ENCODE measurements around the gene ZNF277. TPM values are rescaled to one million over a fixed set of nuclear protein-coding genes. Genes with fewer than 3 reads are reported as not detected.

The ZNF277 gene
- polyA plus RNA-seq, 2 donors = 10.3 to 14.5 TPM

GRCh38 chr7:112293416-112293815, 86.9 kb downstream of the ZNF277 start:
- no peaks in the 10 kb centered on the region for H3K9me3 ChIP-seq (ENCODE audit: control insufficient read depth in 2 of 2, insufficient read depth in 1 of 2, low read depth in 1 of 2, low read length in 1 of 2)
- H3K36me3 ChIP-seq (ENCODE audit: control insufficient read depth in 2 of 2, insufficient read depth in 2 of 2, low read length in 1 of 2) = peaks cover 0 to 2% of the 10 kb centered on the region in 2 donors
- no peak overlapping the region for H3K27ac ChIP-seq (ENCODE audit: low read depth in 2 of 2, low read length in 1 of 2)
- no peaks in the 10 kb centered on the region for H3K27me3 ChIP-seq (ENCODE audit: control insufficient read depth in 1 of 2, insufficient read depth in 2 of 2, low read length in 2 of 2)
- H3K4me3 ChIP-seq (ENCODE audit: low read depth in 1 of 2, low read length in 2 of 2) = no peak overlapping the region
- WGBS, 2 donors = 88 to 89% methylated on average over 4 of the region's 4 CpGs
- H3K4me1 ChIP-seq (ENCODE audit: control insufficient read depth in 2 of 2, insufficient read depth in 2 of 2, low read length in 1 of 2) = no peaks in the 10 kb centered on the region

DNA sequence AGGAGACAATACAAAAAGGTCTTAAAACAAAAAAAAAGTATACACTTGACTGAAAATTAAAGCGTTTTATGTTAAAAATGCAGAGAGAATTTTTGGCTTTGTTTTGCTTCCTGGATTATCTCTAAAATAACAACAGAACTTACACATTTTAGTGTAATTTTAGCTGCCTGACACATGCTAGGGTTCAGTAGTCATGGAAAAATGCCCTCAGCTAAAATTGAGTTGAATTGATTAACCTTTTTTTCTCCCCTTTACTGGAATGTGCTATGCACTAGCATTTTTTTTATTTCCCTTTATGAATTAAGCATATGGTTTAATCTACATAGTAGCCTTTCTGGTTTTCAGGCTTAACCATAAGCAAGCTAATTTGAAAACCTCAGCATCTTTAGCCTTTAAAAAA, 89.9 kb downstream of the ZNF277 start:
- H3K36me3 ChIP-seq (ENCODE audit: control insufficient read depth in 2 of 2, insufficient read depth in 2 of 2, low read length in 1 of 2) = peaks cover 0 to 2% of the 10 kb centered on the region in 2 donors
- no peak overlapping the region for H3K4me3 ChIP-seq (ENCODE audit: low read depth in 1 of 2, low read length in 2 of 2)
- H3K9me3 ChIP-seq (ENCODE audit: control insufficient read depth in 2 of 2, insufficient read depth in 1 of 2, low read depth in 1 of 2, low read length in 1 of 2) = no peaks in the 10 kb centered on the region
- no peaks in the 10 kb centered on the region for H3K27me3 ChIP-seq (ENCODE audit: control insufficient read depth in 1 of 2, insufficient read depth in 2 of 2, low read length in 2 of 2)
- 37 to 70% methylated on average over 1 of the region's 1 CpG for WGBS, 2 donors
- no peak overlapping the region for H3K27ac ChIP-seq (ENCODE audit: low read depth in 2 of 2, low read length in 1 of 2)
- H3K4me1 ChIP-seq (ENCODE audit: control insufficient read depth in 2 of 2, insufficient read depth in 2 of 2, low read length in 1 of 2) = no peaks in the 10 kb centered on the region

GRCh38 chr7:112297681-112298080, 91.2 kb downstream of the ZNF277 start:
- WGBS, 2 donors = 94 to 96% methylated on average over 3 of the region's 3 CpGs
- H3K4me1 ChIP-seq (ENCODE audit: control insufficient read depth in 2 of 2, insufficient read depth in 2 of 2, low read length in 1 of 2) = no peaks in the 10 kb centered on the region
- no peaks in the 10 kb centered on the region for H3K36me3 ChIP-seq (ENCODE audit: control insufficient read depth in 2 of 2, insufficient read depth in 2 of 2, low read length in 1 of 2)
- no peak overlapping the region for H3K27ac ChIP-seq (ENCODE audit: low read depth in 2 of 2, low read length in 1 of 2)
- H3K27me3 ChIP-seq (ENCODE audit: control insufficient read depth in 1 of 2, insufficient read depth in 2 of 2, low read length in 2 of 2) = no peaks in the 10 kb centered on the region
- no peak overlapping the region for H3K4me3 ChIP-seq (ENCODE audit: low read depth in 1 of 2, low read length in 2 of 2)
- H3K9me3 ChIP-seq (ENCODE audit: control insufficient read depth in 2 of 2, insufficient read depth in 1 of 2, low read depth in 1 of 2, low read length in 1 of 2) = no peaks in the 10 kb centered on the region

DNA sequence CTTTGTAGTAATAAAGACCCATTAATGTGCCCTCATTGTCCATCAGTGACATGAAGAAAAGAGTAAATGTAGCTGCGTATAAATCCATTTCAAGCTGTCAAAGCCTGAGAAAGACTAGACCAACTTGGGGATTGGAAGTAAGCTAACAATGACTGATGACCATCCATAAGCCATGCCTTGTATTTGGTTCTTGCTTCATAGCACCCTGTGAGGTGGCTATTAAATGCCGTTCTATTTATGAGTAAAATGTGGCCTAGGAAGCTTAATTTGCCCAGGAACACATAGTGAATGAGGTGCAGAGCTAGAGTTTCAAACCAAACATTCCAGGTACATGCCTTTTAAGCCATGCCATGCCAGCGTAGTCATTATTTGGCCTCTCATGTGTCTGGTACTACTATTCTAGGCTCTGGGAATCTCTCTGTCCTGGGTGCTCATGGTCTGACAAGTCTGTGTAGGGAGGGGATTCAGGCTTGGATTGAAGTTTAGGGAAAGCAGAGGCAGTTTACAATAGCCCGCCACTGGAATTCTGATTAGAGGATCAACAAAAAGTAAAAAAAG, 92.1 kb downstream of the ZNF277 start:
- WGBS, 2 donors = 91 to 97% methylated on average over 4 of the region's 4 CpGs
- Histone ChIP-seq H3K36me3 (ENCODE audit: control insufficient read depth in 2 of 2, insufficient read depth in 2 of 2, low read length in 1 of 2) (no peaks in the 10 kb centered on the region), H3K9me3 (ENCODE audit: control insufficient read depth in 2 of 2, insufficient read depth in 1 of 2, low read depth in 1 of 2, low read length in 1 of 2) (no peaks in the 10 kb centered on the region), H3K27me3 (ENCODE audit: control insufficient read depth in 1 of 2, insufficient read depth in 2 of 2, low read length in 2 of 2) (no peaks in the 10 kb centered on the region), H3K4me3 (ENCODE audit: low read depth in 1 of 2, low read length in 2 of 2) (no peak overlapping the region), H3K4me1 (ENCODE audit: control insufficient read depth in 2 of 2, insufficient read depth in 2 of 2, low read length in 1 of 2) (no peaks in the 10 kb centered on the region), H3K27ac (ENCODE audit: low read depth in 2 of 2, low read length in 1 of 2) (no peak overlapping the region)

DNA sequence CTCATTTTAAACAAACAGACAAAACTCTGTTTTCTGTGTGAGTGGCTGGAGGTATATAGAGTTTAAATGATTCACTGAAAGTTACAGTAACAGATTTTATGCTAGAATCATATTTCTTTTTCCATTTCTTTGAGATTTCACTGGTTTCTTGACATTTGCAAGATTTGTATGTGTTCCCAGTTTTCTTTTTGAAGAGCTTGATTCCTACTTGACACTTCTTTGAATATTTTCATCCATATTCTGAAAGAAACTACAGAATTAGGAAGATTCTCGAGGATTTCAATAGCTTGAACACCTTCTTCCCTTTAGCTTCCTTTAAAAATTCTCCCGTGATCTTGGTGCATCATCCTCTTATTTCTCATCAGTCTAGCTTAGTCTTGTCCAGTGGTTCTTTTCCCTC, 93.6 kb downstream of the ZNF277 start:
- 96 to 99% methylated on average over 2 of the region's 2 CpGs for WGBS, 2 donors
- Histone ChIP-seq H3K36me3 (ENCODE audit: control insufficient read depth in 2 of 2, insufficient read depth in 2 of 2, low read length in 1 of 2) (no peaks in the 10 kb centered on the region), H3K4me1 (ENCODE audit: control insufficient read depth in 2 of 2, insufficient read depth in 2 of 2, low read length in 1 of 2) (no peaks in the 10 kb centered on the region), H3K9me3 (ENCODE audit: control insufficient read depth in 2 of 2, insufficient read depth in 1 of 2, low read depth in 1 of 2, low read length in 1 of 2) (no peaks in the 10 kb centered on the region), H3K4me3 (ENCODE audit: low read depth in 1 of 2, low read length in 2 of 2) (no peak overlapping the region), H3K27ac (ENCODE audit: low read depth in 2 of 2, low read length in 1 of 2) (no peak overlapping the region), H3K27me3 (ENCODE audit: control insufficient read depth in 1 of 2, insufficient read depth in 2 of 2, low read length in 2 of 2) (no peaks in the 10 kb centered on the region)

GRCh38 chr7:112300831-112301407, 94.4 kb downstream of the ZNF277 start:
- Histone ChIP-seq H3K9me3 (ENCODE audit: control insufficient read depth in 2 of 2, insufficient read depth in 1 of 2, low read depth in 1 of 2, low read length in 1 of 2) (no peaks in the 10 kb centered on the region), H3K36me3 (ENCODE audit: control insufficient read depth in 2 of 2, insufficient read depth in 2 of 2, low read length in 1 of 2) (no peaks in the 10 kb centered on the region), H3K27me3 (ENCODE audit: control insufficient read depth in 1 of 2, insufficient read depth in 2 of 2, low read length in 2 of 2) (no peaks in the 10 kb centered on the region), H3K27ac (ENCODE audit: low read depth in 2 of 2, low read length in 1 of 2) (no peak overlapping the region), H3K4me1 (ENCODE audit: control insufficient read depth in 2 of 2, insufficient read depth in 2 of 2, low read length in 1 of 2) (no peaks in the 10 kb centered on the region), H3K4me3 (ENCODE audit: low read depth in 1 of 2, low read length in 2 of 2) (no peak overlapping the region)
- 96% methylated on average over 6 of the region's 6 CpGs for WGBS, 2 donors

GRCh38 chr7:112302566-112302965, 96.1 kb downstream of the ZNF277 start:
- Histone ChIP-seq H3K27me3 (ENCODE audit: control insufficient read depth in 1 of 2, insufficient read depth in 2 of 2, low read length in 2 of 2) (no peaks in the 10 kb centered on the region), H3K4me1 (ENCODE audit: control insufficient read depth in 2 of 2, insufficient read depth in 2 of 2, low read length in 1 of 2) (no peaks in the 10 kb centered on the region), H3K9me3 (ENCODE audit: control insufficient read depth in 2 of 2, insufficient read depth in 1 of 2, low read depth in 1 of 2, low read length in 1 of 2) (no peaks in the 10 kb centered on the region), H3K4me3 (ENCODE audit: low read depth in 1 of 2, low read length in 2 of 2) (no peak overlapping the region), H3K36me3 (ENCODE audit: control insufficient read depth in 2 of 2, insufficient read depth in 2 of 2, low read length in 1 of 2) (no peaks in the 10 kb centered on the region), H3K27ac (ENCODE audit: low read depth in 2 of 2, low read length in 1 of 2) (no peak overlapping the region)
- WGBS, 2 donors = 63 to 65% methylated on average over 2 of the region's 2 CpGs

DNA sequence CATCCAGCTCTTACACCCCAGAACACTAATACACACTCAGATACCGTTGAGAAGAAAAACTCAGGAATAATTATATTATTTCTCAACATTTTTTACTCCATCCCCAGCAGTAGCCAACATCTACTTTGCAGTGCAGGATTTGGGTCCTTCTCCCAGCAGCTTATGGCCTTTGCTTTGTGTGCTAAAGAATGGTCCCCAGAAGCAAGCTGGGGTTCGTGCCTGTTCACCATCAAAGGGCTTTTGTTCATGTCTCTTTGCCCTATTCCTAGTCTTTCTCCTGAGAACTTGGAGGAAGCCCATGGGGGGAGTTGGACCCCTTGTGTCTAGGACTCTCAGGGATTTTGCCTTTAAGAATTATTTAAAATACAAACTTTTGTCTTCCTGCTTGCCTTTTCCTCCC, 100.4 kb downstream of the ZNF277 start:
- WGBS, 2 donors = 95% methylated on average over 2 of the region's 2 CpGs
- no peaks in the 10 kb centered on the region for H3K4me1 ChIP-seq (ENCODE audit: control insufficient read depth in 2 of 2, insufficient read depth in 2 of 2, low read length in 1 of 2)
- H3K27me3 ChIP-seq (ENCODE audit: control insufficient read depth in 1 of 2, insufficient read depth in 2 of 2, low read length in 2 of 2) = no peaks in the 10 kb centered on the region
- H3K27ac ChIP-seq (ENCODE audit: low read depth in 2 of 2, low read length in 1 of 2) = no peak overlapping the region
- H3K4me3 ChIP-seq (ENCODE audit: low read depth in 1 of 2, low read length in 2 of 2) = no peak overlapping the region
- H3K9me3 ChIP-seq (ENCODE audit: control insufficient read depth in 2 of 2, insufficient read depth in 1 of 2, low read depth in 1 of 2, low read length in 1 of 2) = no peaks in the 10 kb centered on the region
- H3K36me3 ChIP-seq (ENCODE audit: control insufficient read depth in 2 of 2, insufficient read depth in 2 of 2, low read length in 1 of 2) = no peaks in the 10 kb centered on the region

GRCh38 chr7:112307506-112307905, 101.0 kb downstream of the ZNF277 start:
- H3K36me3 ChIP-seq (ENCODE audit: control insufficient read depth in 2 of 2, insufficient read depth in 2 of 2, low read length in 1 of 2) = no peaks in the 10 kb centered on the region
- H3K27me3 ChIP-seq (ENCODE audit: control insufficient read depth in 1 of 2, insufficient read depth in 2 of 2, low read length in 2 of 2) = no peaks in the 10 kb centered on the region
- WGBS, 2 donors = 84 to 90% methylated on average over 3 of the region's 3 CpGs
- no peak overlapping the region for H3K27ac ChIP-seq (ENCODE audit: low read depth in 2 of 2, low read length in 1 of 2)
- H3K4me1 ChIP-seq (ENCODE audit: control insufficient read depth in 2 of 2, insufficient read depth in 2 of 2, low read length in 1 of 2) = no peaks in the 10 kb centered on the region
- H3K4me3 ChIP-seq (ENCODE audit: low read depth in 1 of 2, low read length in 2 of 2) = no peak overlapping the region
- no peaks in the 10 kb centered on the region for H3K9me3 ChIP-seq (ENCODE audit: control insufficient read depth in 2 of 2, insufficient read depth in 1 of 2, low read depth in 1 of 2, low read length in 1 of 2)

DNA sequence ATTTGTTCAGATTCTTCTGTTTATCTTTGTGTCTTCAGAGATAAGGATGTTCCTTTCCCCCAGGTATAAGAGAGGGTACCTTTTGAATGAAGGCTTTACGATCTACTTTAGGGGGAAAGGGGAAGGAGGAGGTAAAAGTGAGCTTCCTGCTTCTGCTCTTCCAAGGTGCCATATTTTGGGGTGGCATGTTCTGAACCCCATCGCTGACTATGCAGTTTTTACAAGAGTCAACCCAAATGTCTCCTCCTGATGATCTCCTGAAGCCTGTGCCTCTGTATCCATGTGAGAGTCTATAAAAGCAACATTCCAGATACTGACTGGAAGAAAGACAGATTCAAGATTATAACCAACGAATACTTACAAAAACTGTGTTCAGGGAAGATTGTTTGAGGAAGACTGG, 102.5 kb downstream of the ZNF277 start:
- no peak overlapping the region for H3K27ac ChIP-seq (ENCODE audit: low read depth in 2 of 2, low read length in 1 of 2)
- H3K36me3 ChIP-seq (ENCODE audit: control insufficient read depth in 2 of 2, insufficient read depth in 2 of 2, low read length in 1 of 2) = no peaks in the 10 kb centered on the region
- no peaks in the 10 kb centered on the region for H3K4me1 ChIP-seq (ENCODE audit: control insufficient read depth in 2 of 2, insufficient read depth in 2 of 2, low read length in 1 of 2)
- no peaks in the 10 kb centered on the region for H3K9me3 ChIP-seq (ENCODE audit: control insufficient read depth in 2 of 2, insufficient read depth in 1 of 2, low read depth in 1 of 2, low read length in 1 of 2)
- no peak overlapping the region for H3K4me3 ChIP-seq (ENCODE audit: low read depth in 1 of 2, low read length in 2 of 2)
- no peaks in the 10 kb centered on the region for H3K27me3 ChIP-seq (ENCODE audit: control insufficient read depth in 1 of 2, insufficient read depth in 2 of 2, low read length in 2 of 2)
- WGBS, 2 donors = 94 to 98% methylated on average over 3 of the region's 3 CpGs

All from esophagus (tissue), 2 donors.